SK-N-SH (cell line): ENCODE results near the gene DHRS1. TPM values are rescaled to one million over a fixed set of nuclear protein-coding genes. Genes with fewer than 3 reads are reported as not detected.
A peak's percentile ranks its signal among the peaks of the same experiment; 100 is the strongest.

Experiments used
- CTCF ChIA-PET: fragments of 300-600, 350-600 bp; formaldehyde crosslinking; extraction: SDS; loops from one replicate; lab custom pipeline; 2021; lab: Yijun Ruan, JAX
- POLR2A ChIA-PET: fragments of 350-600 bp; sonication (Branson Sonifier 250); formaldehyde crosslinking; extraction: SDS; loops from one replicate; lab custom pipeline; 2020; ENCODE audit warnings: antibody characterized with exemption, inconsistent platforms; lab: Yijun Ruan, JAX
- DNase-seq: peaks from one replicate; pipeline ENCODE4 v3.0.0; 2012
- H2AFZ ChIP-seq: fragments of 200-600 bp; sonication (generic); 2 replicates; pipeline ENCODE4 v1.8.1; 2016; ENCODE audit warnings: antibody characterized with exemption, mild to moderate bottlenecking, low read depth
- H3F3A ChIP-seq: fragments of 200-600 bp; sonication (generic); replicated peaks from 2 replicates; pipeline ENCODE3; 2016; ENCODE audit warnings: antibody characterized with exemption, mild to moderate bottlenecking; ENCODE audit not compliant: insufficient read depth
- H3K27ac ChIP-seq, 2 experiments: fragments of 200-500 bp in 1 of 2; fragments of 200-600 bp in 1 of 2; sonication (Bioruptor generic) in 1 of 2; sonication (generic), shearing (Covaris generic) in 1 of 2; 2 replicates each; pipeline versions ENCODE4 v1.5.1 to v1.6.1; 2014 to 2016; ENCODE audit warnings: low read depth in 2 of 2, inconsistent platforms in 1 of 2, low read length in 1 of 2, mild to moderate bottlenecking in 1 of 2, mixed read lengths in 1 of 2
- H3K27me3 ChIP-seq: fragments of 200-600 bp; sonication (generic), shearing (Covaris generic); 2 replicates; pipeline ENCODE4 v1.6.1; 2016; ENCODE audit warnings: mixed run types; ENCODE audit not compliant: insufficient read depth
- H3K36me3 ChIP-seq, 2 experiments: fragments of 200-500 bp in 1 of 2; fragments of 200-600 bp in 1 of 2; sonication (Bioruptor generic) in 1 of 2; sonication (generic) in 1 of 2; replicated peaks in 1 of 2; 2 replicates each; pipeline versions ENCODE3 to v1.5.1; 2014 to 2016; ENCODE audit warnings: low read length in 1 of 2, mild to moderate bottlenecking in 1 of 2; ENCODE audit not compliant: insufficient read depth in 2 of 2, control insufficient read depth in 1 of 2
- H3K4me1 ChIP-seq, 2 experiments: fragments of 200-500 bp in 1 of 2; fragments of 200-600 bp in 1 of 2; sonication (Bioruptor generic) in 1 of 2; sonication (generic), shearing (Covaris generic) in 1 of 2; 2 replicates each; pipeline versions ENCODE4 v1.5.1 to v1.6.1; 2014 to 2016; ENCODE audit warnings: low read depth in 1 of 2, low read length in 1 of 2, mixed run types in 1 of 2; ENCODE audit not compliant: insufficient read depth in 2 of 2, control insufficient read depth in 1 of 2
- H3K4me2 ChIP-seq: fragments of 200-600 bp; sonication (generic), shearing (Covaris generic); 2 replicates; pipeline ENCODE4 v1.6.1; 2017; ENCODE audit warnings: mixed run types
- H3K4me3 ChIP-seq, 2 experiments: fragments of 200-500 bp in 1 of 2; fragments of 200-600 bp in 1 of 2; sonication (Bioruptor generic) in 1 of 2; sonication (generic), shearing (Covaris generic) in 1 of 2; 2 replicates each; pipeline versions ENCODE4 v1.5.1 to v1.8.1; 2014 to 2016; ENCODE audit warnings: low read depth in 2 of 2, inconsistent platforms in 1 of 2, low read length in 1 of 2, mild to moderate bottlenecking in 1 of 2, mixed read lengths in 1 of 2, moderate library complexity in 1 of 2
- H3K79me2 ChIP-seq: fragments of 200-600 bp; sonication (generic); 2 replicates; pipeline ENCODE4 v1.8.1; 2017; ENCODE audit warnings: mild to moderate bottlenecking; ENCODE audit not compliant: insufficient read depth
- H3K9ac ChIP-seq: fragments of 200-600 bp; sonication (generic); 2 replicates; pipeline ENCODE4 v1.6.1; 2017; ENCODE audit warnings: mixed run types
- H3K9me2 ChIP-seq: fragments of 200-600 bp; sonication (generic); 2 replicates; pipeline ENCODE4 v1.6.1; 2017; ENCODE audit warnings: mixed run types
- H3K9me3 ChIP-seq: fragments of 200-600 bp; sonication (generic); 2 replicates; pipeline ENCODE4 v1.6.1; 2017; ENCODE audit warnings: mixed run types, mild to moderate bottlenecking, moderate library complexity
- H4K20me1 ChIP-seq: fragments of 200-600 bp; sonication (generic); 2 replicates; pipeline ENCODE4 v1.6.1; 2017; ENCODE audit warnings: mild to moderate bottlenecking, mixed run types; ENCODE audit not compliant: insufficient read depth
- CHD2 ChIP-seq: fragments of 150-350 bp; IDR thresholded peaks from 2 replicates; pipeline ENCODE4 v1.6.1; 2018; ENCODE audit warnings: low read length; ENCODE audit not compliant: partially characterized antibody
- EZH2phosphoT487 ChIP-seq: fragments of 200-600 bp; sonication (generic); IDR thresholded peaks from 2 replicates; pipeline ENCODE4 v1.6.1; 2017; ENCODE audit warnings: low read depth, mixed run types, mild to moderate bottlenecking, antibody characterized with exemption, moderate library complexity, borderline replicate concordance
- GABPA ChIP-seq: IDR thresholded peaks from 2 replicates; pipeline ENCODE4 v1.4.0; 2012; ENCODE audit warnings: low read depth, mild to moderate bottlenecking
- MEF2A ChIP-seq: IDR thresholded peaks from 2 replicates; pipeline ENCODE4 v1.4.0; 2012; ENCODE audit warnings: low read depth, borderline replicate concordance
- MXI1 ChIP-seq: IDR thresholded peaks from 2 replicates; pipeline ENCODE4 v1.6.1; 2012; ENCODE audit warnings: mild to moderate bottlenecking, low read depth, low read length, improper control_type of control experiment
- NRF1 ChIP-seq: IDR thresholded peaks from 2 replicates; pipeline ENCODE4 v1.6.1; 2012; ENCODE audit warnings: low read depth, mild to moderate bottlenecking, low read length
- POLR2AphosphoS5 ChIP-seq: IDR thresholded peaks from 2 replicates; pipeline ENCODE4 v1.6.1; 2012; ENCODE audit warnings: low read depth, low read length
- RCOR1 ChIP-seq: fragments of 150-350 bp; IDR thresholded peaks from 2 replicates; pipeline ENCODE4 v1.6.1; 2017; ENCODE audit warnings: antibody characterized with exemption, low read length
- RFX5 ChIP-seq: IDR thresholded peaks from 2 replicates; pipeline ENCODE4 v1.6.1; 2012; ENCODE audit warnings: mild to moderate bottlenecking, improper control_type of control experiment, low read length
- RXRA ChIP-seq: IDR thresholded peaks from 2 replicates; pipeline ENCODE4 v1.4.0; 2012; ENCODE audit warnings: low read depth, mild to moderate bottlenecking, borderline replicate concordance
- SMC3 ChIP-seq: IDR thresholded peaks from 2 replicates; pipeline ENCODE4 v1.6.1; 2012; ENCODE audit warnings: low read depth, low read length, improper control_type of control experiment
- TEAD4 ChIP-seq: IDR thresholded peaks from 2 replicates; pipeline ENCODE4 v1.4.0; 2012; ENCODE audit warnings: mild to moderate bottlenecking, borderline replicate concordance; ENCODE audit not compliant: insufficient read depth
- YY1 ChIP-seq: IDR thresholded peaks from 2 replicates; pipeline ENCODE4 v1.4.0; 2012; ENCODE audit warnings: low read depth, mild to moderate bottlenecking
- WGBS: methylation state at CpG from one replicate; pipeline ENCODE4 v1.1.6; 2017; ENCODE audit warnings: low lambda C conversion rate; 5-methylcytosine and 5-hydroxymethylcytosine counted together
- polyA plus RNA-seq, 3 experiments: library from polyadenylated mRNA; depleted of rRNA; stranded (reverse); fragments of >200 nt; gene quantifications; 2 replicates each; pipeline ENCODE4 v1.2.3, GENCODE V29; 2012
- TF ChIP-seq, protein P1 (sequence below): fragments of 150-350 bp; IDR thresholded peaks from 2 replicates; pipeline ENCODE4 v1.6.1; 2017; ENCODE audit warnings: antibody characterized with exemption, low read length, low read depth, borderline replicate concordance
- TF ChIP-seq, protein P2 (sequence below): IDR thresholded peaks from 2 replicates; pipeline ENCODE4 v1.6.1; 2012; ENCODE audit warnings: mild to moderate bottlenecking, low read depth, low read length, moderate library complexity

DHRS1 gene
- polyA plus RNA-seq, 1 of the 3 experiments (the other 2 are of a cell fraction), result 65.4 TPM

DNA sequence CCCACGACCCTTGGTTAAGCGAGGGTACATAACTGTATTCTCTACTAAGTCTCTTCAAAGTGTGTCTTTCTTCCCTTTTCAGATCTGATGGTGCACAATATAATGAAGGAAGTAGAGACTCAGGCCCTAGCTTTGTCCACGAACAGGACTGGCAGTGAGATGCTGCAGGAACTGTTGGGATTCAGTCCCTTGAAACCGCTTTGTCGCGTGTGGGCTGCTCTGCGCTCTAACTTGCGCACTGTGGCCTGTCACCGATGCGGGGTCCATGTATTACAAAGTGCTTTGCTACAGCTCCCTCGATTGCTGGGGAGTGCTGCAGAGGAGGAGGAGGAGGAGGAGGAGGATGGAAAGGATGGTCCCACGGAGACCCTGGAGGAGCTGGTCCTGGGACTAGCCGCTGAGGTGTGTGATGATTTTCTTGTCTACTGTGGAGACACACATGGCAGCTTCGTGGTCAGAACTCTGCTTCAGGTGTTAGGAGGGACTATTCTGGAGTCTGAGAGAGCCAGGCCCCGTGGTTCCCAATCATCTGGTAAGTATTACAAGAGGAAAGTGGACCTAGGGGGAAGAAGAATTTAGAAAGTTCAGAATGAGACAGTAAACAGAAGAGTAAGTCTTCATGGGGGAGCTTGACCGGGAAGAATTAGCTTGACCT is 873 bp upstream of the DHRS1 start:
- peaks cover 38 to 49% of the 10 kb centered on the region in 2 experiments for H3K36me3 ChIP-seq
- peak overlapping the region; percentile 98 for H3K4me2 ChIP-seq
- no peaks in the 10 kb centered on the region for H3K27me3 ChIP-seq
- peaks cover 18% of the 10 kb centered on the region for H3F3A ChIP-seq
- no peaks in the 10 kb centered on the region for H3K9me2 ChIP-seq
- peak overlapping the region; percentile 92 to 93 for H3K4me3 ChIP-seq
- H3K4me1 ChIP-seq, result peaks cover 13 to 14% of the 10 kb centered on the region in 2 experiments
- 25% methylated on average over 16 of the region's 16 CpGs for WGBS
- peaks cover 28% of the 10 kb centered on the region for H3K79me2 ChIP-seq
- H2AFZ ChIP-seq, result peak overlapping the region; percentile 90; the same call in 1 of the 2 replicates
- no peaks in the 10 kb centered on the region for H4K20me1 ChIP-seq
- H3K9me3 ChIP-seq, result no peaks in the 10 kb centered on the region
- DNase-seq, result no peak
- POLR2A ChIA-PET, result interaction anchor here (2.0 to 4.5 kb wide), 2 partner anchors 29 to 58 kb away, joined by 6 to 27 read pairs; partner anchors contain the start of genes RABGGTA and TINF2
- CTCF ChIA-PET, result interaction anchor here (0.6 to 8.1 kb wide), 9 partner anchors 8 to 209 kb away, joined by 3 to 191 read pairs (median 7); partner anchors contain the start of genes CIDEB, LTB4R2, MDP1 and TINF2
- peak overlapping the region in 1 of 2 experiments; percentile 69; a peak in 1 of 4 replicates for H3K27ac ChIP-seq
- no peak for TF ChIP-seq YY1
- no peak for TF ChIP-seq MEF2A
- no peak for TF ChIP-seq SMC3
- TF ChIP-seq CHD2, result no peak
- TF ChIP-seq RXRA, result no peak
- TF ChIP-seq RCOR1, result no peak
- no peak for TF ChIP-seq TEAD4
- TF ChIP-seq EZH2phosphoT487, result no peak
- TF ChIP-seq, protein P1, sequence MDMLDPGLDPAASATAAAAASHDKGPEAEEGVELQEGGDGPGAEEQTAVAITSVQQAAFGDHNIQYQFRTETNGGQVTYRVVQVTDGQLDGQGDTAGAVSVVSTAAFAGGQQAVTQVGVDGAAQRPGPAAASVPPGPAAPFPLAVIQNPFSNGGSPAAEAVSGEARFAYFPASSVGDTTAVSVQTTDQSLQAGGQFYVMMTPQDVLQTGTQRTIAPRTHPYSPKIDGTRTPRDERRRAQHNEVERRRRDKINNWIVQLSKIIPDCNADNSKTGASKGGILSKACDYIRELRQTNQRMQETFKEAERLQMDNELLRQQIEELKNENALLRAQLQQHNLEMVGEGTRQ, result no peak
- TF ChIP-seq, protein P2, sequence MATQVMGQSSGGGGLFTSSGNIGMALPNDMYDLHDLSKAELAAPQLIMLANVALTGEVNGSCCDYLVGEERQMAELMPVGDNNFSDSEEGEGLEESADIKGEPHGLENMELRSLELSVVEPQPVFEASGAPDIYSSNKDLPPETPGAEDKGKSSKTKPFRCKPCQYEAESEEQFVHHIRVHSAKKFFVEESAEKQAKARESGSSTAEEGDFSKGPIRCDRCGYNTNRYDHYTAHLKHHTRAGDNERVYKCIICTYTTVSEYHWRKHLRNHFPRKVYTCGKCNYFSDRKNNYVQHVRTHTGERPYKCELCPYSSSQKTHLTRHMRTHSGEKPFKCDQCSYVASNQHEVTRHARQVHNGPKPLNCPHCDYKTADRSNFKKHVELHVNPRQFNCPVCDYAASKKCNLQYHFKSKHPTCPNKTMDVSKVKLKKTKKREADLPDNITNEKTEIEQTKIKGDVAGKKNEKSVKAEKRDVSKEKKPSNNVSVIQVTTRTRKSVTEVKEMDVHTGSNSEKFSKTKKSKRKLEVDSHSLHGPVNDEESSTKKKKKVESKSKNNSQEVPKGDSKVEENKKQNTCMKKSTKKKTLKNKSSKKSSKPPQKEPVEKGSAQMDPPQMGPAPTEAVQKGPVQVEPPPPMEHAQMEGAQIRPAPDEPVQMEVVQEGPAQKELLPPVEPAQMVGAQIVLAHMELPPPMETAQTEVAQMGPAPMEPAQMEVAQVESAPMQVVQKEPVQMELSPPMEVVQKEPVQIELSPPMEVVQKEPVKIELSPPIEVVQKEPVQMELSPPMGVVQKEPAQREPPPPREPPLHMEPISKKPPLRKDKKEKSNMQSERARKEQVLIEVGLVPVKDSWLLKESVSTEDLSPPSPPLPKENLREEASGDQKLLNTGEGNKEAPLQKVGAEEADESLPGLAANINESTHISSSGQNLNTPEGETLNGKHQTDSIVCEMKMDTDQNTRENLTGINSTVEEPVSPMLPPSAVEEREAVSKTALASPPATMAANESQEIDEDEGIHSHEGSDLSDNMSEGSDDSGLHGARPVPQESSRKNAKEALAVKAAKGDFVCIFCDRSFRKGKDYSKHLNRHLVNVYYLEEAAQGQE, result no peak
- no peak for TF ChIP-seq POLR2AphosphoS5
- TF ChIP-seq RFX5, result no peak
- no peak for TF ChIP-seq NRF1
- no peak for TF ChIP-seq GABPA
- no peak for TF ChIP-seq MXI1
- H3K9ac ChIP-seq, result peak overlapping the region; percentile 82
